Epidermal melanocyte (primary cell): ENCODE measurements around the gene CELA1.

Experiments
- DNase-seq: peaks from one replicate; pipeline ENCODE4 v3.0.0; 2011; ENCODE audit warnings: low spot score; ENCODE audit not compliant: insufficient read length

CELA1 gene

DNA sequence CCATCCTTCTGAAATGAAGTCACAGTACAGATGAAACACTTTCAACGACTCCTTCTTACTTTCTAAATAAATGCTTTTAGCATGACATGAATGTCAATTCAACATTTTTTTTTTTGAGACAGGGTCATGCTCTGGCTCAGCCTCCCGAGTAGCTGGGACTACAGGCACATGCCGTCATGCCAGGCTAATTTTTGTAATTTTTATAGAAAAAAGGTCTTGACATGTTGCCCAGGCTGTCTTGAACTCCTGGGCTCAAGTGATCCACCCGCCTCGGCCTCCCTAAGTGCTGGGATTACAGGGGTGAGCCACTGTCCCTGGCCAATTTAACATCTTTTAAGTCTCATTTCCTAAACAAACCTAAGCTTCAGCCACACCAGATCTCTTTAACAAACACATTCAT lies 28.4 kb upstream of the CELA1 start:
- no peak for DNase-seq

GRCh38 chr12:51374361-51374760 lies 27.9 kb upstream of the CELA1 start:
- no peak for DNase-seq

- DNase-seq = no peak
Observed at GRCh38 chr12:51373187-51373586, 26.7 kb upstream of the CELA1 start.

DNA sequence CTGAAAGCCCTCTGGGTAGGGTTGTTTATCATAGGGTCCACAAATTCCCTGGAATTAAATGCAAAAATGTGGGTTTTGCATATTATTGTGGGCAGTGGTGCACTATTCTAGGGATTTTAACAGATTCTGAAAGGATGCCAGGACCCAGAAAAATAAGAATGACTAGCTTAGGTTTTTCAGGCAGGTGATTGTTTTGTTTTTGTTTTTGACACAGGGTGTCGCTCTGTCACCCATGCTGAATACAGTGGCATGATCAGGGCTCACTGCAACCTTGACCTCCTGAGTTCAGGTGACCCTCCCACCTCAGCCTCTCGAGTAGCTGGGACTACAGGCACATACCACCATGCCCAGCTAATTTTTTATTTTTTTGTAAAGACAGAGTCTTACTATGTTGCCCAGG lies 25.5 kb upstream of the CELA1 start:
- DNase-seq = no peak

DNA sequence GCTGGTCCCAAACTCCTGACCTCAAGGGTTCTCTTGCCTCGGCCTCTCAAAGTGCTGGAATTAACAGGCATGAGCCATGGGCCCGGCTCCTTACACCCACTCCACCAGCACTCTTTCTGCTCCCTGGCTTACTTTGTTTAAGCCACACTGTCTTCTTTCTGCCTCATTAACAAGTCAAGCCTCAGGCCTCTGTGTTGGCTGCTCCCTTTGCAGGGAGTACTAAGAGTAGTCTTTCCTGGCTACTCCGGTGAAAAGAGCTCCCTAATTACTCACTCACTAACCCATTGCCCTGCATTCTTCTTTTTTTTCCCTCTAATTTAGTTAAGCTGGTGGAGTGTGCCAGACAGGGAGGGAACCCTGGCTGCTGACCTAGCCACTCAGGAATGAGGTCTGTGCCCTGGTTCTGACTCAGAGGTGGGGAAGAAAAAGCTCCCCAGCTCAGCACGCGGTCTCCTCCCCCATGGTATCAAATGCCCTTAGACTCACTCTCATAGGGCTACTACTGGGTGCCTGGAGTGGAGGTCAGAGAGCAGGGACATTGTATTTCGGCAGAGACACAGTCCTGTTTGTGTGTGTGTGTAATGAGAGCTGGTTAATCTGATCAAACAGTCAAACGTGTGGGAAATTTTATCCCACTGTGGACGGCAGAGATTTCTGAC lies 24.9 kb upstream of the CELA1 start:
- peak; percentile 91 for DNase-seq

DNA sequence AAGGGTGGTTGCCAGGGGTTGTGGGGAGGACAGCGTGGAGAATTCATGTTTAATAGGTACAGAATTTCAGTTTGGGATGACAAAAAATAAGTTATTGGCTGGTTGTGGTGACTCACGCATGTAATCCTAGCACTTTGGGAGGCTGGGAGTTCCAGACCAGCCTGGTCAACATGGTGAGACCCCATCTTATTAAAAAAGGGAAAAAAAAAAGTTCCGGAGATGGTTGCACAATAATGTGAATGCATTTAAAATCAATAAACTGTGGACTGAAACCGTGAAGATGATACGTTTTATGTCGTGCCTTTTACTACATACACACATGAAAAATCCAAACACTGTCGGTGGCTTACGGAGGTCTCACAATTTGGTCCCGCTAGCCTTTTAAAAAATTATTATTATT lies 24.2 kb upstream of the CELA1 start:
- no peak for DNase-seq

DNA sequence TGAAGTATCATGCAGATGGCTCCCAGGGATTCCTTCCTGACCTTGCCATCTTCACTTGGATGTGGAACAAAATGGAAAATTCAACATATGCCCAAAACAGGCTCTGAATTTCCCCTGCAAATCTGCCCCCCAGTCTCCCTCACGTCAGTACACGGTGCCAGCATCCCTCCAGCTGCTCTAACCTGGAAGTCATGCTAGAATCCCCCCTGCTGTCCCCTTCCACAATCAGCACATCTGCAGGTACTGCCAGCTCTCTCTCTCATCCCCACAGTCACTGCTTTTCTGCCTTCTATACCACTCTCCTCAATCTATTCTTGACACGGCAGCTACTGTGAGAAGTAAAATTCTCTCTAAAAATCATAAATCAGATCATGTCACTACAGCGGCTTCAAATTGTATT lies 23.1 kb upstream of the CELA1 start:
- no peak for DNase-seq

DNA sequence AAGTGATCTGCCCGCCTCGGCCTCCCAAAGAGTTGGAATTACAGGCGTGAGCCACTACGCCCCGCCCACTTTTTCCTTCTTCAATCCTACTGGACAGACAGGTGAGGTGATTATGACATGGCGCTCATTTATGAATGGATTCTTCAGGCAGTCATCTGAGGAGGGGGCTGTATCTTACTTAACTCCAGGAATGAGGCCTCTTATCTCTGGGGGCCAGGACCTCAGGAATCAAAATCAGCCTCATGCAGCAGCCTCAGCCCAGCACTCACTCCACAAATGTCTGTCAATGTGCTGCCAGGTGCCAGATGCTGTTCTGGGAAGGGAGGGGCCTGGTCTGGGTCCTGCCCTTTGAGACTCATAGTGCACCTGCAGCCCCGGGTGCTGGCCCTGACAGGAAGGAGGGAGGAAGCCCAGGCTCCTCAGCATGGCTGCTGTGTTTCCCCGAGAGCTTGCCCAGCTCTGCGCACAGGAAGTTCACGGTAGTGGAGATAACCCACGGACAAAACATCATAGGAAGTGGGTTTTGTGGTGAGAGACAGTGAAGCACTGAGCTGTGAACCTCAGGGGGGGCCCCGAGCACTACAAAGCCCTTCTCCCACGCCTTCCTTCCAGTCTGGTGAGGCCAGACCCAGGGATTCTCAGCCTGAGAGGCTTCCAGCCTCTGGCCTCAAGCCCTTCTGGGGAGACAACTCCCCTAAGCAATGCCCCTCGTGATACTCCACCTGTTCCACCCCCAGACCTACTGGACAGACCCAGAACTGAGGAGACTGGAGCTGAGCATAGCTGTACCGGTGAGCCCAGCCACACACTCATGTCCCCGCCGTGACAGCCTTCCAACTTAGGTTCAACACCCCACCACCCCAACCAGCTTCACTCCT lies 22.4 kb upstream of the CELA1 start:
- no peak for DNase-seq

DNA sequence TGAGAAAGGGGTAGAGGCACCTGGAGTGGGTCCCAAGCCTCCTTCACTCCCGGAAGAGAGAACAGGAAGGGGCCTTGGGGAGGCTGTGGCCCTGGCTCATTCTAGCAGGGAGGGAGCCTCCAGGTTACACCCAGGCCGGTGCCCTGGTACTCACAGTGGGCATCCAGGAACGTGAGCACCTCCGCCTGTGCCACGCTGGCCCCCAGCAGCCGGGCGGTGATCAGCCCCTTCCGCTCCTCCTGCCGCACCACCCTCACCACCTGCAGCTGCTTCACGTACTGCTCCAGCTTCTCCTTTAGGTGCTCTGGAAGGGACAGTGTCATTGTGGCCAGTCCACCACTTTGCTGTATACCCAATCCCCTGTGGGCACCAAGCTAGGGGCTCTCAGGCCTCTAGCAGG lies 18.8 kb upstream of the CELA1 start:
- no peak for DNase-seq

GRCh38 chr12:51364001-51364400 lies 17.5 kb upstream of the CELA1 start:
- no peak for DNase-seq

GRCh38 chr12:51362747-51363342 lies 16.4 kb upstream of the CELA1 start:
- DNase-seq = no peak

DNA sequence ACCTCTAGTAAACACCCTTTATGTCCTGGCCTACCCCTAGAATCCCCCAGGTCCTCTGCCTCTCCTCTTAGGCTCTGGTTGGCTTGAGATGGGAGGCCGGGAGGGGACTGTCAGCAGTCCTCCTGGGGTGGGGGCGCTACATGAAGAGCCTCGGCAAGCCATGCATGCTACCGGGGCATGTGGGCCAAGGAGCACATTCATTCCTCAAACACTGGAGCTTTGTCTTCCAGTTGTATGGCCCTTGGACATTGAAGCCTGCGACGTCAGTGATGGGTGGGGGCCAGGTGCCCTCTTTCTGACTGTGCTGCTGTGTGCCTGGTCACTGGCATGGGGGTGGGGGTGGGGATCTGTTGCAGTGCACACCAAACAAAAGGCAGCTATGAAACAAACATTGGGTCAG lies 15.8 kb upstream of the CELA1 start:
- DNase-seq = no peak

DNA sequence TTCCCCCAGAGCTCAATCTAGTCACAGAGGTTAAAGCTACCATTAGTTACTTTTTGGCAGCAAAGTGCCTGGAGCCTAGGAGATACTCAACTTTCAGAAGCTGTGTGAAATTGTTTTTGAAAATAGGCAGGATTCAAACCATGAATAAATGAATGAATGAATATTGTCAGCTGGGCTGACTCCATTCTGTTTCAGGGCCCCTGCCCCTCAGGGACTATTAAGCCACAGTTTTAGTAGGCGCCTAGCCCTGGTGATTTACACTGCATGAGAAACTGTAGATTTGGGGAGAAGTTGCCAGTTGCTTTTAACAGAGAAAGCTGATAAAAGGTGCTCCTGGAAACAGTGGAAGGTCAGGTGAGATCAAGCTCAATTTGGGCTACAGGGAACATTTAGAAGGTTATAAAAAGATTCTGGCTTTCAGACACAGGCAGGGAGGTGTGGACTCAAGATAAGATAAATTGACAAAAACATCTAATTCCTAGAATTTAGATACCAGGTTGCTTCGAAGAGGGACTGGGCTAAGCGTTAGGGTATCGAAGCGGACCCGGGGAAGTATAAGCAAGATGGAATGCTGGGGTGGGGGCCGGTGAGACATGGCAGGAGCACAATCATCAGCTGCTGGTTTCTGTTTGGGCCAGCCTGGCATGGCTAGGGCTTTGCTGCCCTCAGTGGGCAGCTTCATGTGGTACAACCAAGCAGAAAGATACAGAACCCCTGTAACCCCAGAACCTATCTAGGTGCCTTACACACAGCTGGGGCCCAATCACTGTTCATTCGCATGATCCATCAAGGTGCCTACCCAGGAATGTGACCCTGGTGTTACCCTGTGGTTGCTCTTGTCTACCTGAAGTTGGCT lies 14.9 kb upstream of the CELA1 start:
- DNase-seq = no peak

GRCh38 chr12:51360315-51360714 lies 13.8 kb upstream of the CELA1 start:
- no peak for DNase-seq

GRCh38 chr12:51359851-51360250 lies 13.4 kb upstream of the CELA1 start:
- no peak for DNase-seq

- DNase-seq = no peak
Observed at GRCh38 chr12:51358496-51358895, 12.0 kb upstream of the CELA1 start.

DNA sequence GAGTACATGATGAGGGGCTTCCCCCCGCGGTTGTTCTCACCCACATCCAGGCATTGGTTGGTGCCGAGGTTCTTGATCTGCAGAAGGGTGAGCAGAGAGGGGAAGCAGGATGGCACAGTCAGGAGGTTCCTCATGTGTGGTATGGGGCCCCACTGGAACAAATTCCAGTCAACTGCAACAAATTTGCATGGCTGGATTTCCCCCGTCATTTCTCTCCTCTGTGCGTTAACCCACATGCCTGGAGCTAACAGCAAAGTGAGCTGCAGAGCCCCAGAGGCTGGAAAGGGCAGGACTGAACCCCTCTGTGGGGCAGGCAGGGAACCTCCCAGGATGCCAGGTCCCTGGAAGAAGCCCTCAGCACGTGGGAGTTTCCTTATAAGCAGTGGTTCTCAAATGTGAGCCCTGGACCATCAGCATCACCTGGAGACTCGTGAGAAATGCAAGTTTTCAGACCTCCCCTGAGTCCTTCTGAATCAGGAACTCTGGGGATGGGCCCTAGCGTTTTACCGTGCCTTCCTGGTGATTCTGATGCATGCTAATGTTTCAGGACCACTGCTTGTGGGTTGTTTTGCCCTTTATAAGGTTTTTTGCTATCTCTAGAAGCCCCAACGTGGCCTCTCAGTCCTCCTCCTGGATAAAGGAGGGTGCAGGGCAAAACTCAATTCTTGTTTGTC lies 11.0 kb upstream of the CELA1 start:
- DNase-seq = no peak

DNA sequence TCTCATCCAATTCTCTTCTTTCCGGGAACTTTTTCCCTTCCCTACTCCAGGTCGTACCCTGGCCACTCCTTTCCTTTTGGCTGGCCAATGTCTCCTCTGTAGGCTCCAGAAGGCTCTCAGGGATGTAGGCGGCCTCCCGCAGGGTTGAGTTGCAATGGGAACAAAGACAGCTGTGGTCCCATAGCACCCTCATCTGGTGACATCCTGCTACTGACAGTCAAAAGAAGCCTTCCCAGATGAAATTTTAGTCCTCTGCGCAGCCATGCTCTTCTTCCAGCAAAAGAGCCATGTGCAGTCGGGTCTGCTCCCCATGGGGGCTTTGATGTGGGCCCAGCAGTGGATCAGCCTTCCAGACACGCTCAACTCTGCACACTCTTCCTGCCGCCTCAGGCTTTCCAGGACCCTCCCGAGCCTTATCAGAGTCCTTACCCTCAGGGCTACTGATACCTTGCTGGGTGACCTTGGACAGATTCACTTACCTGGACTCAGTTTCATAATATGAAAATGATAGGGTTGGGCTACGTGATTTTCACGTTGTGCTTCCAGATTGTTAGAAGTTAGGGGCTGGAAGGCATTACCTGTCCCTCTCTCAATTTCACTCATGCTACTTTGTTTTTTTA lies 5.5 kb upstream of the CELA1 start:
- no peak for DNase-seq

DNA sequence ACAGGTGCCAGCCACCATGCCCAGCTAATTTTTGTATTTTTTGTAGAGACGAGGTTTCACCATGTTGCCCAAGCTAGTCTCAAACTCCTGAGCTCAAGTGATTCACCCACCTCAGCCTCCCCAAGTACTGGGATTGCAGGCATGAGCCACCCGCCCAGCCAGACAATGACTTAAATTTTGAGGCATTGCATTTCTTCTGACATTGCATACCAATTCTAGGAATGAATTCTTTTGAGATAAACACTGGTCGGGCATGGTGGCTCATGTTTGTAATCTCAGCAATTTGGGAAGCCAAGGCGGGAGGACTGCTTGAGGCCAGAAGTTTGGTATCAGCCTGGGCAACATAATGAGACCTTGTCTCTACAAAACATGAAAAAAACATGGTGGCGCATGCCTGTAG lies 2.5 kb upstream of the CELA1 start:
- no peak for DNase-seq

- no peak for DNase-seq
Observed at GRCh38 chr12:51348116-51348515, 1.6 kb upstream of the CELA1 start.

DNA sequence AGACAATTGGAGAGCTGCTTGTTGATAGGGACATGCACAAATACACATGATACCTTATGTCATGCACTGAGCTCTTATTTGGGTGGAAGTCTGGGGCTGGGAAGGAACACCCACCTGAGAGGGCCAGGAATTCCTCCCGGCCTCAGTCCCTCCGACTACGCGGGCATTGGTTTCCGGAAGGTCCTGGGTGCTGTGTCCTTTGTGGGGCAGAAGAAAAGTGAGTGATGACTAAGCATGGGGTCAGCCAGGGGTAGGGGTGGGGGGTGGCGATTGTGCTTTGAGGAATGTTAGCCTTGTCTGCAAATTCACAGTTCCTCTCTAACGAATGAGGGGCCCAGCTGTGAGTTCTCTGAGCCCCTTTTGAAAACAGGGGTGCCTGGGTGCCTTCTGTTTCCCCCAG lies 798 bp downstream of the CELA1 start:
- no peak for DNase-seq
